Skeletal muscle tissue (tissue), 4 donors: ENCODE results near the gene CACNA2D3. TPM values are rescaled to one million over a fixed set of nuclear protein-coding genes. Genes with fewer than 3 reads are reported as not detected.

ENCODE experiments used
- H3K27ac ChIP-seq: one replicate; pipeline ENCODE4 v1.7.0; 2013; ENCODE audit warnings: mild to moderate bottlenecking, low read depth, low read length, inconsistent platforms
- H3K27me3 ChIP-seq, 3 donors: one replicate each; pipeline ENCODE4 v1.7.0; 2013; ENCODE audit warnings: low read length in 3 of 3; ENCODE audit not compliant: control insufficient read depth in 3 of 3, insufficient read depth in 3 of 3
- H3K36me3 ChIP-seq, 3 donors: one replicate each; pipeline ENCODE4 v1.7.0; 2013; ENCODE audit warnings: low read length in 3 of 3; ENCODE audit not compliant: control insufficient read depth in 3 of 3, insufficient read depth in 3 of 3
- H3K4me1 ChIP-seq, 3 donors: one replicate each; pipeline ENCODE4 v1.7.0; 2013; ENCODE audit warnings: low read length in 3 of 3, mild to moderate bottlenecking in 3 of 3; ENCODE audit not compliant: control insufficient read depth in 3 of 3, insufficient read depth in 3 of 3
- H3K4me3 ChIP-seq, 3 donors: one replicate each; pipeline ENCODE4 v1.7.0; 2013; ENCODE audit warnings: low read length in 3 of 3
- H3K9ac ChIP-seq, 3 donors: one replicate each; pipeline ENCODE4 v1.7.0; 2013; ENCODE audit warnings: low read length in 3 of 3, mild to moderate bottlenecking in 3 of 3, moderate library complexity in 2 of 3, low read depth in 1 of 3
- H3K9me3 ChIP-seq, 3 donors: one replicate each; pipeline ENCODE4 v1.7.0; 2013; ENCODE audit warnings: low read length in 3 of 3; ENCODE audit not compliant: control insufficient read depth in 3 of 3
- total RNA-seq: library from RNA; depleted of rRNA; stranded (reverse); fragments of >200 nt; gene quantifications from one replicate; pipeline ENCODE4 v1.2.3, GENCODE V29; 2014
- donor health status: Osteomylitis.

CACNA2D3 gene
- total RNA-seq, 1 donor from 2014 or later, result 3.1 TPM

GRCh38 chr3:54599716-54600115, 477.4 kb downstream of the CACNA2D3 start:
- no peak overlapping the region for H3K27ac ChIP-seq

GRCh38 chr3:54600441-54601204, 478.3 kb downstream of the CACNA2D3 start:
- H3K4me1 ChIP-seq, result peaks cover 19 to 23% (median 21%) of the 10 kb centered on the region in 3 donors
- no peaks in the 10 kb centered on the region for H3K36me3 ChIP-seq
- peak overlapping the region; percentile 41 to 68 (median 61) for H3K4me3 ChIP-seq
- H3K27me3 ChIP-seq, result no peaks in the 10 kb centered on the region
- peak overlapping the region in 2 of 3 donors; percentile 12 to 63 for H3K9ac ChIP-seq
- no peak overlapping the region for H3K27ac ChIP-seq
- H3K9me3 ChIP-seq, result no peaks in the 10 kb centered on the region

More at GRCh38 chr3:54599716-54600115, 477.4 kb downstream of the CACNA2D3 start:
- Histone ChIP-seq H3K36me3 (no peaks in the 10 kb centered on the region), H3K27me3 (no peaks in the 10 kb centered on the region), H3K4me1 (peaks cover 19 to 23% (median 21%) of the 10 kb centered on the region in 3 donors), H3K9me3 (no peaks in the 10 kb centered on the region), H3K4me3 (peak overlapping the region; percentile 41 to 68 (median 61)), H3K9ac (peak overlapping the region; percentile 51 to 63 (median 52))

GRCh38 chr3:54604495-54604894, 482.1 kb downstream of the CACNA2D3 start:
- no peaks in the 10 kb centered on the region for H3K36me3 ChIP-seq
- no peak overlapping the region for H3K4me3 ChIP-seq
- peaks cover 17 to 23% (median 21%) of the 10 kb centered on the region in 3 donors for H3K4me1 ChIP-seq
- no peaks in the 10 kb centered on the region for H3K9me3 ChIP-seq
- H3K27me3 ChIP-seq, result no peaks in the 10 kb centered on the region
- H3K27ac ChIP-seq, result no peak overlapping the region
- no peak overlapping the region for H3K9ac ChIP-seq

GRCh38 chr3:54608041-54608440, 485.7 kb downstream of the CACNA2D3 start:
- H3K9me3 ChIP-seq, result no peaks in the 10 kb centered on the region
- no peak overlapping the region for H3K27ac ChIP-seq
- no peaks in the 10 kb centered on the region for H3K36me3 ChIP-seq
- H3K4me1 ChIP-seq, result peaks cover 0 to 8% (median 6%) of the 10 kb centered on the region in 3 donors
- no peaks in the 10 kb centered on the region for H3K27me3 ChIP-seq
- H3K4me3 ChIP-seq, result no peak overlapping the region
- H3K9ac ChIP-seq, result no peak overlapping the region

- H3K9me3 ChIP-seq, result no peaks in the 10 kb centered on the region
Measured at GRCh38 chr3:54619053-54619452, 496.7 kb downstream of the CACNA2D3 start.

GRCh38 chr3:54619531-54619930, 497.2 kb downstream of the CACNA2D3 start:
- H3K27ac ChIP-seq, result no peak overlapping the region
- H3K27me3 ChIP-seq, result no peaks in the 10 kb centered on the region
- no peak overlapping the region for H3K9ac ChIP-seq
- H3K36me3 ChIP-seq, result no peaks in the 10 kb centered on the region
- no peaks in the 10 kb centered on the region for H3K9me3 ChIP-seq
- no peak overlapping the region for H3K4me3 ChIP-seq
- no peaks in the 10 kb centered on the region for H3K4me1 ChIP-seq

More at GRCh38 chr3:54619053-54619452, 496.7 kb downstream of the CACNA2D3 start:
- Histone ChIP-seq H3K4me1 (no peaks in the 10 kb centered on the region), H3K27me3 (no peaks in the 10 kb centered on the region), H3K4me3 (no peak overlapping the region), H3K9ac (no peak overlapping the region), H3K36me3 (no peaks in the 10 kb centered on the region), H3K27ac (no peak overlapping the region)

- Histone ChIP-seq H3K9ac (no peak overlapping the region), H3K4me1 (no peaks in the 10 kb centered on the region), H3K36me3 (no peaks in the 10 kb centered on the region), H3K9me3 (no peaks in the 10 kb centered on the region), H3K4me3 (no peak overlapping the region), H3K27ac (no peak overlapping the region), H3K27me3 (no peaks in the 10 kb centered on the region)
Measured at GRCh38 chr3:54621184-54621583, 498.8 kb downstream of the CACNA2D3 start.

GRCh38 chr3:54622678-54623077, 500.3 kb downstream of the CACNA2D3 start:
- Histone ChIP-seq H3K9me3 (no peaks in the 10 kb centered on the region), H3K27me3 (no peaks in the 10 kb centered on the region), H3K4me3 (no peak overlapping the region), H3K36me3 (no peaks in the 10 kb centered on the region), H3K4me1 (no peaks in the 10 kb centered on the region), H3K9ac (no peak overlapping the region), H3K27ac (no peak overlapping the region)

GRCh38 chr3:54625805-54626787, 503.7 kb downstream of the CACNA2D3 start:
- Histone ChIP-seq H3K4me1 (no peaks in the 10 kb centered on the region), H3K27me3 (no peaks in the 10 kb centered on the region), H3K27ac (no peak overlapping the region), H3K9ac (no peak overlapping the region), H3K36me3 (peaks cover 0 to 5% (median 0%) of the 10 kb centered on the region in 3 donors), H3K9me3 (no peaks in the 10 kb centered on the region), H3K4me3 (no peak overlapping the region)
